Thyroid gland (tissue), 4 donors: ENCODE data around the gene ASB10. TPM values are rescaled to one million over a fixed set of nuclear protein-coding genes. Genes with fewer than 3 reads are reported as not detected.

Experiments
- DNase-seq, 2 donors: peaks; one replicate each; pipeline ENCODE4 v3.0.0-alpha.2; 2019
- H3K27ac ChIP-seq, 3 donors: fragments of 200-600 bp; sonication (generic); 1 replicate in 2 of 3; 2 replicates in 1 of 3; pipeline ENCODE4 v1.5.1; 2016 to 2019; ENCODE audit warnings: mild to moderate bottlenecking in 1 of 3, moderate library complexity in 1 of 3
- H3K27me3 ChIP-seq: fragments of 200-600 bp; sonication (generic); one replicate; pipeline ENCODE4 v1.5.1; 2019
- H3K36me3 ChIP-seq, 2 donors: fragments of 200-600 bp; sonication (generic); one replicate each; pipeline ENCODE4 v1.5.1; 2016 to 2019
- H3K4me1 ChIP-seq, 2 donors: fragments of 200-600 bp; sonication (generic); one replicate each; pipeline ENCODE4 v1.5.1; 2017 to 2019
- H3K4me3 ChIP-seq, 3 donors: fragments of 200-600 bp; sonication (generic); replicated peaks in 1 of 3; 1 replicate in 2 of 3; 2 replicates in 1 of 3; pipeline ENCODE4 v1.5.1; 2016; ENCODE audit warnings: mild to moderate bottlenecking in 1 of 3
- H3K9me3 ChIP-seq: fragments of 200-600 bp; sonication (generic); one replicate; pipeline ENCODE4 v1.5.1; 2017
- POLR2A ChIP-seq, 2 donors: fragments of 450-650 bp; IDR thresholded peaks; one replicate each; pipeline ENCODE4 v1.6.1; 2017; ENCODE audit warnings: antibody characterized with exemption in 2 of 2, mild to moderate bottlenecking in 2 of 2, moderate library complexity in 1 of 2
- WGBS, 2 donors: methylation state at CpG; one replicate each; pipeline ENCODE4 v1.1.5; 2017; 5-methylcytosine and 5-hydroxymethylcytosine counted together
- intact Hi-C: fragments of 100-400 bp; cut with DNase I; formaldehyde crosslinking; loops from one replicate; pipeline ENCODE4 v1.15.1; 2023
- total RNA-seq, 4 donors: library from RNA; depleted of rRNA; stranded (reverse); fragments of >200 nt; gene quantifications; one replicate each; pipeline ENCODE4 v1.2.3, GENCODE V29; 2016
- TF ChIP-seq, protein P1 (sequence below), 6 experiments: fragments of 200-600 bp in 3 of 6; fragments of 450-650 bp in 3 of 6; sonication (generic) in 3 of 6; IDR thresholded peaks; one replicate each; pipeline ENCODE4 v1.5.1; 2016 to 2019; ENCODE audit warnings: antibody characterized with exemption in 6 of 6, mild to moderate bottlenecking in 2 of 6, inconsistent platforms in 1 of 6, moderate library complexity in 1 of 6

ASB10 gene
- total RNA-seq, 4 donors from 2014 or later: not detected

DNA sequence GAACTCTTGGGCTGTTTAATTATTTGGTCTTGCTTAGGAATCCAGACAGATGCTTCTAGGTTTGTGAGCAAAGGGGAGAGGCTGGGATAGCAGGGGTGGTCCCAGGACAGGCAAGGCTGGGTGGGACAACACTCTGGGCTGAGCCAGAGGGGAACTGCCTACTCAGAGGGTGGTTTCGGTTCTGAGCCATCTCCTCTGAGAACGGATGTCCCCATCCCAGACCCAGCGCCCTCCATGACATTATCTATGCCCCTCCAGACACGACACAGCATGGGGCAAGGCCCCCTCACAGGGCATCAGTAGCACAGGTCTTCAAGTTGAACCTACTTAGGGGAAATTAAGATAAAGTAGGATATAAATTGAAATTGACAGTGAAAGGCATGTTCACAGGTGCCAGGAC lies 7.1 kb downstream of the ASB10 start:
- Histone ChIP-seq H3K27me3 (no peaks in the 10 kb centered on the region), H3K36me3 (no peaks in the 10 kb centered on the region), H3K9me3 (no peaks in the 10 kb centered on the region), H3K4me3 (no peak overlapping the region), H3K4me1 (no peaks in the 10 kb centered on the region), H3K27ac (no peak overlapping the region)
- no peak for TF ChIP-seq POLR2A (IDR thresholded peaks at IDR 0.05)
- TF ChIP-seq, protein P1, sequence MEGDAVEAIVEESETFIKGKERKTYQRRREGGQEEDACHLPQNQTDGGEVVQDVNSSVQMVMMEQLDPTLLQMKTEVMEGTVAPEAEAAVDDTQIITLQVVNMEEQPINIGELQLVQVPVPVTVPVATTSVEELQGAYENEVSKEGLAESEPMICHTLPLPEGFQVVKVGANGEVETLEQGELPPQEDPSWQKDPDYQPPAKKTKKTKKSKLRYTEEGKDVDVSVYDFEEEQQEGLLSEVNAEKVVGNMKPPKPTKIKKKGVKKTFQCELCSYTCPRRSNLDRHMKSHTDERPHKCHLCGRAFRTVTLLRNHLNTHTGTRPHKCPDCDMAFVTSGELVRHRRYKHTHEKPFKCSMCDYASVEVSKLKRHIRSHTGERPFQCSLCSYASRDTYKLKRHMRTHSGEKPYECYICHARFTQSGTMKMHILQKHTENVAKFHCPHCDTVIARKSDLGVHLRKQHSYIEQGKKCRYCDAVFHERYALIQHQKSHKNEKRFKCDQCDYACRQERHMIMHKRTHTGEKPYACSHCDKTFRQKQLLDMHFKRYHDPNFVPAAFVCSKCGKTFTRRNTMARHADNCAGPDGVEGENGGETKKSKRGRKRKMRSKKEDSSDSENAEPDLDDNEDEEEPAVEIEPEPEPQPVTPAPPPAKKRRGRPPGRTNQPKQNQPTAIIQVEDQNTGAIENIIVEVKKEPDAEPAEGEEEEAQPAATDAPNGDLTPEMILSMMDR (IDR thresholded peaks at IDR 0.05): no peak
- intact Hi-C loops: loop anchor here (10.0 kb wide), 1 partner anchor 125 kb away; no protein-coding TSS in a partner anchor
- 78 to 98% methylated on average over 4 of the region's 4 CpGs for WGBS, 2 donors
- no peak for DNase-seq

DNA sequence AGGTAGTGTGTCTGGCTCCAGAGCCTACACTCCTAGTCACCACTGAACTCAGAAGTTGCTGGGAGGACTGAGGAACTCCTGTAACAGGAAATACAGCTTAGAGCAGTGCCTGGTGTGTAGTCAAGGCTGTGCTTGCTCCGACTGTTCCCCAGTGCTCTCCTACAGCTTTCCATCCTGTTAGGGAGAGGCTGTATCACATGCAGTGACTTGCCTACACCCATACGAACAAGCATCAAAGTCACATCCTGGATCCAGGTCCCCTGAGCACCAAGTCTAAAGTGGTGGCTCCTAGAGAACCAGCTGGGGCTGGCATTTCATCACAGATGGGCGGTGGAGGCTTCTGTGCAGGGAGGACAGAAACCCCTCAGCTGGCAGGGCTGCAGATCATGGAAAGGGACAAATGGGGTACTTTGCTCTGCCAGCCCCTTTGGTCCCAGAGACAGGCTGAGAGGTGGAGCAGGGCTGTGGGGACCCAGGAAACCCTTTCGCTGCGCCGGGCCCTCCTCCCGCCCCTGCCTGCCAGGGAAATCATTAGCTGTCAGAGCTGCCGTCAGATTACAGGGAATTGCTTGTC lies 7.7 kb downstream of the ASB10 start:
- 83 to 88% methylated on average over 6 to 8 of the region's 8 CpGs for WGBS, 2 donors
- no peaks in the 10 kb centered on the region for H3K4me1 ChIP-seq
- no peaks in the 10 kb centered on the region for H3K27me3 ChIP-seq
- intact Hi-C loops: loop anchor here (10.0 kb wide), 1 partner anchor 125 kb away; no protein-coding TSS in a partner anchor
- DNase-seq: no peak
- no peak overlapping the region for H3K4me3 ChIP-seq
- no peaks in the 10 kb centered on the region for H3K9me3 ChIP-seq
- TF ChIP-seq POLR2A (IDR thresholded peaks at IDR 0.05): no peak
- TF ChIP-seq, protein P1 (IDR thresholded peaks at IDR 0.05): no peak
- H3K27ac ChIP-seq: no peak overlapping the region
- H3K36me3 ChIP-seq: no peaks in the 10 kb centered on the region

- intact Hi-C loops: loop anchor here (10.0 kb wide), 1 partner anchor 126 kb away; no protein-coding TSS in a partner anchor
- TF ChIP-seq POLR2A (IDR thresholded peaks at IDR 0.05): no peak
- TF ChIP-seq, protein P1 (IDR thresholded peaks at IDR 0.05): no peak
- Histone ChIP-seq H3K9me3 (no peaks in the 10 kb centered on the region), H3K4me3 (no peak overlapping the region), H3K36me3 (no peaks in the 10 kb centered on the region), H3K27ac (no peak overlapping the region), H3K4me1 (no peaks in the 10 kb centered on the region), H3K27me3 (no peaks in the 10 kb centered on the region)
- DNase-seq: no peak
- 57 to 79% methylated on average over 2 of the region's 2 CpGs for WGBS, 2 donors
Measured at GRCh38 chr7:151178831-151179230, 8.2 kb downstream of the ASB10 start.

DNA sequence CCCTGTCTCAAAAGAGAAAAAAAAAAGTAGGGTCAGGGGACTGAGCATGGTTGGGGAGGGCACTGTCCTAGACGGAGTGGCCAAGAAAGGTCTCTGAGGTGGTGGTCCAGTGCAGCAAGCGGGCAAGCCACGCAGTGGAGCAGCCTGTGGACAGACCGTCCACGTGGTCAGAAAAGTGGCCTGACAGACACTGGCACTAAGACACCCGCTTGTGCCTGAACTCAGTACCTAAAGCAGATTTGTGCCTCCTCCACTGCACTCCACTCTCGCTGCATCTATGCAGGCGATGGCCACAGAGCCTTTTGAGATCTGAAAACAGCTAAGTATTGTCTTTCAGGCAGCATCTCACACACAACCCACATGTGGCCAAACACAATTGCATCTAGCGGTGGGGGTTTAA lies 8.8 kb downstream of the ASB10 start:
- intact Hi-C loops: loop anchor here (10.0 kb wide), 1 partner anchor 127 kb away; no protein-coding TSS in a partner anchor
- TF ChIP-seq, protein P1 (IDR thresholded peaks at IDR 0.05): no peak
- no peak for TF ChIP-seq POLR2A (IDR thresholded peaks at IDR 0.05)
- WGBS, 2 donors: 90 to 94% methylated on average over 9 of the region's 9 CpGs

DNA sequence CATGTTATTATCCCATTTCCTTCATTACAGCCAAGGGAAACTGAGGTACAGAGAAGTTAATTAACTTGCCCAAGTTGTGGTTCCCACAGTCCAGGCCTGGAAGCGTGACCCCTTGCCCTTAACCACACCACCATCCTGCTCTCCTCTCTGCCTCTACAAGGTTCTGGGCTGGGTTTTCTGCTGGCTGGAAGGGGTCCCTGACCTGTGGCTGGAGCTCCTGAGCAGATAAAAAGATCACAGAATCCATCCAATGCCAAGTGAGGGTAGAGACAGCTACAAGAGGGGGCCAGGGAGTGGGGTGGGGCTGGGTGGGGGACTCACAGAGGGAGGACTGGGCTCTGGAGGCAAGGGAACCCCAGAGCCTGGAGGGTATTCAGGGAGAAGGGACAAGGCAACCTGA lies 9.7 kb downstream of the ASB10 start:
- WGBS, 2 donors: 100% methylated on average over 1 of the region's 1 CpG
- Histone ChIP-seq H3K27ac (no peak overlapping the region), H3K4me3 (no peak overlapping the region), H3K4me1 (no peaks in the 10 kb centered on the region), H3K27me3 (no peaks in the 10 kb centered on the region), H3K9me3 (no peaks in the 10 kb centered on the region), H3K36me3 (no peaks in the 10 kb centered on the region)
- DNase-seq: no peak
- TF ChIP-seq, protein P1 (IDR thresholded peaks at IDR 0.05): no peak
- no peak for TF ChIP-seq POLR2A (IDR thresholded peaks at IDR 0.05)
- intact Hi-C loops: loop anchor here (10.0 kb wide), 1 partner anchor 127 kb away; no protein-coding TSS in a partner anchor

More for the DNA sequence above, 8.8 kb downstream of the ASB10 start:
- no peaks in the 10 kb centered on the region for H3K36me3 ChIP-seq
- H3K9me3 ChIP-seq: no peaks in the 10 kb centered on the region
- H3K27me3 ChIP-seq: no peaks in the 10 kb centered on the region
- H3K4me1 ChIP-seq: no peaks in the 10 kb centered on the region
- no peak overlapping the region for H3K27ac ChIP-seq
- no peak overlapping the region for H3K4me3 ChIP-seq
- no peak for DNase-seq
